ENCODE results near the gene GCM1.

The GCM1 gene, protein sequence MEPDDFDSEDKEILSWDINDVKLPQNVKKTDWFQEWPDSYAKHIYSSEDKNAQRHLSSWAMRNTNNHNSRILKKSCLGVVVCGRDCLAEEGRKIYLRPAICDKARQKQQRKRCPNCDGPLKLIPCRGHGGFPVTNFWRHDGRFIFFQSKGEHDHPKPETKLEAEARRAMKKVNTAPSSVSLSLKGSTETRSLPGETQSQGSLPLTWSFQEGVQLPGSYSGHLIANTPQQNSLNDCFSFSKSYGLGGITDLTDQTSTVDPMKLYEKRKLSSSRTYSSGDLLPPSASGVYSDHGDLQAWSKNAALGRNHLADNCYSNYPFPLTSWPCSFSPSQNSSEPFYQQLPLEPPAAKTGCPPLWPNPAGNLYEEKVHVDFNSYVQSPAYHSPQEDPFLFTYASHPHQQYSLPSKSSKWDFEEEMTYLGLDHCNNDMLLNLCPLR

DNA sequence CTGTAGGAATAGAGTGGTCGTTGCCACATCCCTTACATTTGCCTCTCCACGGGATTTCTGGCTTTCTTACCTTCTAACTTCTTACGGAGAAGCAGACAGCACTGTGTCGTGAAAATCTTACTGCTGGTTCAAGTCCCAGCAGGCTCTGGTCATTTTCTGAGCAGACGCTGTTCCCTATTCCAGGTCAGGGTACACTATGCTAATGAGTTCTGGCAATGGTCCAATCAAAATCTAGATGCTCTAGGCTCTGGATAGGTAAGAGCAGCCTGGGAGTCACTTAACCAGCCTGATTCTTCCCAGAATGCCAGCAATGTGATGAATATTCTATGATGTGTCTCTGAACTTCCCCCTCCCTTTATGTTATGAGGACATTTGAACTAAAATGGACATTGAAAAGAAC, at the start of gene GCM1:
Gene GCM1, minus strand, starts transcription at position 158 of the 400 bp plus-strand sequence. CDS start 3,209 bp downstream, outside the sequence.
- H3K4me3 ChIP-seq (ENCODE audit: low read depth, low read length), result no peak within 1 kb of the TSS
- DNase-seq (ENCODE audit: low read depth), result no peak
- TF ChIP-seq, protein P1, sequence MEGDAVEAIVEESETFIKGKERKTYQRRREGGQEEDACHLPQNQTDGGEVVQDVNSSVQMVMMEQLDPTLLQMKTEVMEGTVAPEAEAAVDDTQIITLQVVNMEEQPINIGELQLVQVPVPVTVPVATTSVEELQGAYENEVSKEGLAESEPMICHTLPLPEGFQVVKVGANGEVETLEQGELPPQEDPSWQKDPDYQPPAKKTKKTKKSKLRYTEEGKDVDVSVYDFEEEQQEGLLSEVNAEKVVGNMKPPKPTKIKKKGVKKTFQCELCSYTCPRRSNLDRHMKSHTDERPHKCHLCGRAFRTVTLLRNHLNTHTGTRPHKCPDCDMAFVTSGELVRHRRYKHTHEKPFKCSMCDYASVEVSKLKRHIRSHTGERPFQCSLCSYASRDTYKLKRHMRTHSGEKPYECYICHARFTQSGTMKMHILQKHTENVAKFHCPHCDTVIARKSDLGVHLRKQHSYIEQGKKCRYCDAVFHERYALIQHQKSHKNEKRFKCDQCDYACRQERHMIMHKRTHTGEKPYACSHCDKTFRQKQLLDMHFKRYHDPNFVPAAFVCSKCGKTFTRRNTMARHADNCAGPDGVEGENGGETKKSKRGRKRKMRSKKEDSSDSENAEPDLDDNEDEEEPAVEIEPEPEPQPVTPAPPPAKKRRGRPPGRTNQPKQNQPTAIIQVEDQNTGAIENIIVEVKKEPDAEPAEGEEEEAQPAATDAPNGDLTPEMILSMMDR (IDR thresholded peaks at IDR 0.05; ENCODE audit: insufficient read depth, low read depth, low read length, missing control alignments), result no peak

DNA sequence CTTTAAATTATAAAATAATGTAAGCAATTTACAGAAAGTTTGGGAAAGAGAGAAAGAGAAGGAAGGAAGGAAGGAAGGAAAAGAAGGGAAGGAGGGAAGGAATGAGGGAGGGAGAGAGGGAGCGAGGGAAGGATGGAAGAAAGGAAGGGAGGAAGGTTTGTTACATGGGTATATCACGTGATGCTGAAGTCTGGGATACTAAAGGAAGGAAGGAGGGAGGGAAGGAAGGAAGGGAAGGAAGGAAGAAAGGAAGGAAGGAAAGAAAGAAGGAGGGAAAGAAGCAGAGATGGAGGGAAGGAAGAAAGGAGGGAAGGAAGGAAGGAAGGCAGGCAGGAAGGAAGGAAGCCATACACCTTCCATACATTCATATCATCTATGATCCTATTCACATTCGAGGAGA, 48.9 kb upstream of the GCM1 start:
- TF ChIP-seq, protein P1 (IDR thresholded peaks at IDR 0.05; ENCODE audit: insufficient read depth, low read depth, low read length, missing control alignments), result no peak
- H3K4me3 ChIP-seq (ENCODE audit: low read depth, low read length), result no peak overlapping the region
- no peak for DNase-seq (ENCODE audit: low read depth)

DNA sequence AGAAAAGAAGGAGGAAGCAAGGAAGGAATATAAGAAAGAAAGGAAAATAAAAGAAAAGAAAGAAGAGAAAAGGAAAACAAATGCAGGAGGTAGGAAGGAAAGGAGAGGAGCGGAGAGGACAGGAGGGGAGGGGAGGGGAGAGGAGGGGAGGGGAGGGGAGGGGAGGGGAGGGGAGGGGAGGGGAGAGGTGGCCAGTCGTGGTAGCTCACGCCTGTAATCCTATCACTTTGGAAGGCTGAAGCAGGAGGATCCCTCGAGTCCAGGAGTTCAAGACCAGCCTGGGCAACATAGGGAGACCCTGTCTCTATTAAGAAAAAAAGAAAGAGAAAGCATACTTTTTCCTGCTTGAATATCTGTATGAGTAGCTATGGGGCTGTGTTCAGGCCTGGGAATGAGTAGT, 46.4 kb upstream of the GCM1 start:
- H3K4me3 ChIP-seq (ENCODE audit: low read depth, low read length), result no peak overlapping the region
- TF ChIP-seq, protein P1 (IDR thresholded peaks at IDR 0.05; ENCODE audit: insufficient read depth, low read depth, low read length, missing control alignments), result no peak
- DNase-seq (ENCODE audit: low read depth), result no peak

DNA sequence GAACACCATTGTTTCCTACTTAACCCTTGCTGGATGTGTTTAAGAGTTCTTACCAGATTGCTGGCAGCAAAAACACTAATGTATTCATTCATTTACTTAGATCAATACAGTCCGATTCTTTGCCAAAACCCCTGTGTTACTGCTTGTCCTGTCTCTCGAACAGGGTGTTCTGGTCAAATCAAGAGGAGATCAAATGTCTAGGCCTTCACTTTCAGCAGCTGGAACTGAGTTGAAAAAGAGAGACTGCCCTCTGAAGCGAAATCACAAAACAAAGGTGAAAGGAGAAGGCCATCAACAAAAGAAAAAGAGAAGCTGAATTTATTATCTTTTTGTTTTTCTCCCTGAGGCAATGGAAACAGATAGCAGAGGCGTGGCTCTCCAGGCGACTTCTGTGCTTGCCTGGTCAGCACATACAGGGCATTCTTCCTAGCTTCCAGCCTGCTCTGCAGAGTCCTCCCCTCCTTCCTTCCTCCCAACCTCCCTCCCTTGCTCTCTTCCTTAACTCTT, 44.1 kb upstream of the GCM1 start:
- H3K4me3 ChIP-seq (ENCODE audit: low read depth, low read length), result no peak overlapping the region
- DNase-seq (ENCODE audit: low read depth), result no peak
- TF ChIP-seq, protein P1 (IDR thresholded peaks at IDR 0.05; ENCODE audit: insufficient read depth, low read depth, low read length, missing control alignments), result no peak

DNA sequence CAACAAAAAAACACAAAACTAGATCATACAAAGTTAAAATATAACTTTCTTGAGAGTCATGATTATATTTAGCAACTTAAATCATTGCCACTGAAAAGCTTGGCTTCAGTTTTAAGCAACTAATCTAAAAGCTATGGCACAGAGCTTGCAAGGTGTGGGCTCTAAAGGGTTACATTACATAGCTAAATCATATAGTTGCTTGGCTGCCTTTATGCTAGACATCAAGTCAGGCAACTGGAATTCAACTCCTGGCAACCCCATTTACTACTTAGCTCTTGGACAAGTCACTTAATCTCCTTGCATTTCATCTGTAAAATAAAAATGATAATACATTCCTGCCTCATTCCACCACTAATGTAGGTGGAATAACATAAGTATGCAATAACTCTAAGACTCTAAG, 40.9 kb upstream of the GCM1 start:
- TF ChIP-seq, protein P1 (IDR thresholded peaks at IDR 0.05; ENCODE audit: insufficient read depth, low read depth, low read length, missing control alignments), result no peak

DNA sequence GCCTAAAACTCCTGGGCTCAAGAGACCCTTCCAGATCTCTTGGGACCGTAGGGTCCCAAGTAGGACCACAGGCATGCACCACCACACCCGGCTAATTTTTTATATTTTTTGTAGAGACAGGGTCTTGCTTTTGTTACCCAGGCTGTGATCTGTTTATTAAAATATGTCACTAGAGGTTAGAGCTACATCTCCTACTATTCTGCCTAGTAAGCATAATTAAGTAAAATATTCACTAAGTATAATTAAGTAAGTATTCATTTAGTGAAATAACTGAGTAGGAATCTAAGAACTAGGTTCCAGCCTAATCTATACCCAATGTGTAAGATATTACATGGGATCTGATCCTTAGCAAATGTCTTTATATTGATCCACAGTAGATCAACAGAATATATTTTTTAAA, 40.2 kb upstream of the GCM1 start:
- DNase-seq (ENCODE audit: low read depth), result no peak
- no peak overlapping the region for H3K4me3 ChIP-seq (ENCODE audit: low read depth, low read length)
- TF ChIP-seq, protein P1 (IDR thresholded peaks at IDR 0.05; ENCODE audit: insufficient read depth, low read depth, low read length, missing control alignments), result no peak

More for the DNA sequence above, 40.9 kb upstream of the GCM1 start:
- no peak overlapping the region for H3K4me3 ChIP-seq (ENCODE audit: low read depth, low read length)
- DNase-seq (ENCODE audit: low read depth), result no peak
